ENCODE data around the gene OSBPL3. TPM values are rescaled to one million over a fixed set of nuclear protein-coding genes. Genes with fewer than 3 reads are reported as not detected.

OSBPL3 gene
- total RNA-seq, 1 experiment from 2014 or later = 9.2 TPM

GRCh38 chr7:24752073-24752800, 227.7 kb downstream of the OSBPL3 start:
- no peak overlapping the region for H3K27ac ChIP-seq (ENCODE audit: low read length)
- CTCF ChIA-PET = no interaction called here
- no peak overlapping the region for H3K4me3 ChIP-seq (ENCODE audit: low read depth in 2 of 2, low read length in 2 of 2)
- intact Hi-C loops (cut with micrococcal nuclease; ENCODE audit: unreplicated experiment) (no loop called here), in situ Hi-C loops (cut with HindIII; ENCODE audit: low pct_unique_long_range_greater_than_20kb, low sequenced_read_pairs) (no loop called here)
- no peaks in the 10 kb centered on the region for H3K4me1 ChIP-seq (ENCODE audit: control insufficient read depth, insufficient read depth, low read length)
- H3K36me3 ChIP-seq (ENCODE audit: control insufficient read depth, insufficient read depth, low read length) = no peaks in the 10 kb centered on the region
- no peak for ATAC-seq
- no TSS peak for BruUV-seq (replicated peaks)
- no peaks in the 10 kb centered on the region for H3K9me3 ChIP-seq (ENCODE audit: control insufficient read depth, insufficient read depth, low read depth, low read length)
- POLR2A ChIA-PET = no interaction called here
- DNase-seq (ENCODE audit: low read depth, low spot score) = no peak
- TF ChIP-seq TCF7L2 (IDR thresholded peaks at IDR 0.05; ENCODE audit: low read depth, low read length) = no peak
- TF ChIP-seq, protein P1, sequence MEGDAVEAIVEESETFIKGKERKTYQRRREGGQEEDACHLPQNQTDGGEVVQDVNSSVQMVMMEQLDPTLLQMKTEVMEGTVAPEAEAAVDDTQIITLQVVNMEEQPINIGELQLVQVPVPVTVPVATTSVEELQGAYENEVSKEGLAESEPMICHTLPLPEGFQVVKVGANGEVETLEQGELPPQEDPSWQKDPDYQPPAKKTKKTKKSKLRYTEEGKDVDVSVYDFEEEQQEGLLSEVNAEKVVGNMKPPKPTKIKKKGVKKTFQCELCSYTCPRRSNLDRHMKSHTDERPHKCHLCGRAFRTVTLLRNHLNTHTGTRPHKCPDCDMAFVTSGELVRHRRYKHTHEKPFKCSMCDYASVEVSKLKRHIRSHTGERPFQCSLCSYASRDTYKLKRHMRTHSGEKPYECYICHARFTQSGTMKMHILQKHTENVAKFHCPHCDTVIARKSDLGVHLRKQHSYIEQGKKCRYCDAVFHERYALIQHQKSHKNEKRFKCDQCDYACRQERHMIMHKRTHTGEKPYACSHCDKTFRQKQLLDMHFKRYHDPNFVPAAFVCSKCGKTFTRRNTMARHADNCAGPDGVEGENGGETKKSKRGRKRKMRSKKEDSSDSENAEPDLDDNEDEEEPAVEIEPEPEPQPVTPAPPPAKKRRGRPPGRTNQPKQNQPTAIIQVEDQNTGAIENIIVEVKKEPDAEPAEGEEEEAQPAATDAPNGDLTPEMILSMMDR (IDR thresholded peaks at IDR 0.05) = no peak
- no peak for TF ChIP-seq POLR2AphosphoS5 (IDR thresholded peaks at IDR 0.05; ENCODE audit: low read depth, low read length)
- H3K27me3 ChIP-seq (ENCODE audit: control insufficient read depth, insufficient read depth, low read length) = peaks cover 8% of the 10 kb centered on the region

DNA sequence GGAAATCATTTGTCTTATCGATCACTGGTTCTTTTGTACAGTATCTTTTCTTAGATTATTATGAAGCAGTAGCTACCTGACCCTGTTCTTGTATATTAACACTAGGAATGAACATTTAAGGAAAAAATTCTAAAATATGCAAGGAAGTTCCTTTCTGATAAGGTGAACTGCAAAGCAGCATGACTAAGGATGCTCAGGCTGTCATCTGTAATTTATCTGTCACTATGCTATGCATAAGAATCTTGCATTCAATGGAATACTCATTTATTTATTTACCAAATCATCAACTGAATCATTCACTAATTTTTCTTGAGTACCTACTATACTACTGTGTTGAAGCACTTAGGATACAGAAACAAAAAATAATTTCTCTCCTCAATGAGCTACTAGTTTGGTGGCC, 228.5 kb downstream of the OSBPL3 start:
- Histone ChIP-seq H3K27me3 (ENCODE audit: control insufficient read depth, insufficient read depth, low read length) (peaks cover 5% of the 10 kb centered on the region), H3K9me3 (ENCODE audit: control insufficient read depth, insufficient read depth, low read depth, low read length) (no peaks in the 10 kb centered on the region), H3K36me3 (ENCODE audit: control insufficient read depth, insufficient read depth, low read length) (no peaks in the 10 kb centered on the region), H3K27ac (ENCODE audit: low read length) (no peak overlapping the region), H3K4me3 (ENCODE audit: low read depth in 2 of 2, low read length in 2 of 2) (no peak overlapping the region), H3K4me1 (ENCODE audit: control insufficient read depth, insufficient read depth, low read length) (no peaks in the 10 kb centered on the region)
- intact Hi-C loops (cut with micrococcal nuclease; ENCODE audit: unreplicated experiment) (no loop called here), in situ Hi-C loops (cut with HindIII; ENCODE audit: low pct_unique_long_range_greater_than_20kb, low sequenced_read_pairs) (no loop called here)
- ATAC-seq (no peak), DNase-seq (ENCODE audit: low read depth, low spot score) (no peak)
- no peak for TF ChIP-seq TCF7L2 (IDR thresholded peaks at IDR 0.05; ENCODE audit: low read depth, low read length)
- TF ChIP-seq SIN3A (IDR thresholded peaks at IDR 0.05; ENCODE audit: borderline replicate concordance, insufficient read depth, low read depth, low read length) = no peak
- TF ChIP-seq, protein P1 (IDR thresholded peaks at IDR 0.05) = no peak
- TF ChIP-seq REST (IDR thresholded peaks at IDR 0.05; ENCODE audit: insufficient read depth in 1 of 2, low read depth in 2 of 2, low read length in 1 of 2) = no peak
- TF ChIP-seq POLR2AphosphoS5 (IDR thresholded peaks at IDR 0.05; ENCODE audit: low read depth, low read length) = no peak
- BruUV-seq (replicated peaks) = no TSS peak
- ChIA-PET CTCF (no interaction called here), POLR2A (interaction anchor here (0.6 kb wide), 1 partner anchor 338 kb away, joined by 3 read pairs; no protein-coding TSS in a partner anchor)

Measured in Panc1 (cell line).